ENCODE data around the gene ANP32B.

DNA sequence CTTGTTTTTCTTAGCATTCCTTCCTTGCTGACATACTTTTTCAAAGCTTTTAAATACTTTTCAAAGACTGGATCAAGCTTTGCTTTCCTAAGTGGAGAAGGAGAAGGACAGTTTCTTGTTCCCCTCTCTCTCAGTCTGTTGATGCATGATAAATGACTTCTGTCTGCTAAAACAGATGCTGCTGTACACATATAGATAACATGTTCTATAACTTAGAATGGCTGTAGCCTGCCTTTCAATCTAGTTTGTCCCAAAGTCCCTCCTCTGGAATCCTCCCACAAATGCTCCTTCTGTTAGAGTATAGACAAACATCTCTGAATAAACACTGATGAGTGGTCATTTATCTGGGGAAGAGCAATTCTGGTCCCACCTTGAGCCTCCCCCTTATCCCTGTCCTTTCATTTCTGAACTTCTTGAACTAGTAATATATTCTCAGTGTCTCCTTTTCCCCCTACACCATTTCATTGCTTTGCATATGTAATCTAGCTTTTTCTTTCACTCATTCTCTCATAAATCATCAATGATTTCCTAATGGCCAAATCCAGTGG lies 39.8 kb upstream of the ANP32B start:
- no peak for TF ChIP-seq CTCF (IDR thresholded peaks at IDR 0.05)
- TF ChIP-seq POLR2A (IDR thresholded peaks at IDR 0.05): no peak
- TF ChIP-seq POLR2AphosphoS5 (IDR thresholded peaks at IDR 0.05): no peak

Measured in sigmoid colon (tissue), 4 donors.